22Rv1 (cell line): ENCODE results near the gene ZEB2.

Experiments used
- CTCF ChIP-seq: fragments of 450-650 bp; IDR thresholded peaks from 2 replicates; pipeline ENCODE4 v1.5.1; 2017; ENCODE audit warnings: mild to moderate bottlenecking
- ZFX ChIP-seq: fragments of 450-650 bp; IDR thresholded peaks from 2 replicates; pipeline ENCODE4 v1.6.1; 2017; ENCODE audit warnings: antibody characterized with exemption, borderline replicate concordance

GRCh38 chr2:144522897-144523595 is 3.1 kb upstream of the ZEB2 start:
- no peak for TF ChIP-seq CTCF
- no peak for TF ChIP-seq ZFX
